Kidney (tissue), 14 donors: ENCODE results near the gene SGO1. TPM values are rescaled to one million over a fixed set of nuclear protein-coding genes. Genes with fewer than 3 reads are reported as not detected.
A peak's percentile ranks its signal among the peaks of the same experiment; 100 is the strongest.

ENCODE experiments used
- DNase-seq, 5 donors: peaks; one replicate each; pipeline ENCODE4 v3.0.0-alpha.2; 2013 to 2020
- FAIRE-seq: peaks from 2 replicates; lab custom pipeline; 2012; peaks lifted over from hg19 to GRCh38; lab: Jason Lieb, UNC
- H3K27ac ChIP-seq, 2 donors: one replicate each; pipeline ENCODE4 v1.7.0; 2013; ENCODE audit warnings: low read depth in 2 of 2, low read length in 2 of 2, inconsistent platforms in 1 of 2
- H3K27me3 ChIP-seq: one replicate; pipeline ENCODE4 v1.7.1; 2013; ENCODE audit warnings: low read length, inconsistent platforms; ENCODE audit not compliant: control insufficient read depth, insufficient read depth
- H3K36me3 ChIP-seq, 3 donors: one replicate each; pipeline versions ENCODE4 v1.7.0 to v1.7.1; 2013; ENCODE audit warnings: low read length in 3 of 3, control low read depth in 1 of 3, inconsistent platforms in 1 of 3; ENCODE audit not compliant: insufficient read depth in 3 of 3, control insufficient read depth in 2 of 3
- H3K4me1 ChIP-seq, 3 donors: one replicate each; pipeline versions ENCODE4 v1.7.0 to v1.7.1; 2013; ENCODE audit warnings: low read length in 3 of 3, inconsistent platforms in 1 of 3, low read depth in 1 of 3; ENCODE audit not compliant: control insufficient read depth in 2 of 3, insufficient read depth in 2 of 3
- H3K4me3 ChIP-seq, 3 donors: one replicate each; pipeline versions ENCODE4 v1.7.0 to v1.8.1; 2013; ENCODE audit warnings: low read length in 3 of 3, control low read depth in 1 of 3, inconsistent platforms in 1 of 3
- H3K9ac ChIP-seq, 3 donors: one replicate each; pipeline versions ENCODE4 v1.7.0 to v1.7.1; 2013; ENCODE audit warnings: low read length in 3 of 3, control low read depth in 1 of 3, inconsistent platforms in 1 of 3
- H3K9me3 ChIP-seq, 3 donors: one replicate each; pipeline versions ENCODE4 v1.7.0 to v1.7.1; 2013; ENCODE audit warnings: low read length in 3 of 3, control low read depth in 1 of 3, inconsistent platforms in 1 of 3; ENCODE audit not compliant: control insufficient read depth in 2 of 3, insufficient read depth in 1 of 3
- CTCF ChIP-seq: IDR thresholded peaks from 3 replicates; pipeline ENCODE4 v1.5.1; 2012; ENCODE audit warnings: mild to moderate bottlenecking, moderate library complexity, borderline replicate concordance; ENCODE audit not compliant: insufficient read depth; ENCODE audit errors: extremely low read depth
- intact Hi-C: fragments of 100-400 bp; cut with DNase I; formaldehyde crosslinking; loops from one replicate; pipeline ENCODE4 v1.11.1; 2022
- polyA plus RNA-seq: library from polyadenylated mRNA; stranded (reverse); fragments of 350-450 nt; fragmentation: Illumina TruSeq; extraction: RNeasy Lipid Tissue Mini Kit (QIAGEN cat#74804); gene quantifications from one replicate; pipeline ENCODE4 v1.2.3, GENCODE V29; 2014; ENCODE audit warnings: low read depth, low replicate concordance; ENCODE audit not compliant: insufficient read depth
- total RNA-seq: library from RNA; stranded (reverse); fragmentation: NEBNext Ultra II Directional; extraction: Animal tissue kit (Norgen Biotek cat#: 25700); gene quantifications from one replicate; pipeline ENCODE4 v1.2.1, GENCODE V29; 2021
- donor health status: control.
- donor health status: control.
- donor health status: control.
- donor health status: control.
- donor health status: control.
- donor health status: DM: yes; HTN: yes; CAD: no.
- donor health status: Normal renal cell carcinoma (clear cell type).

The SGO1 gene
- total and polyA plus RNA-seq, 2 donors from 2014 or later, result 0.37 to 0.72 TPM

DNA sequence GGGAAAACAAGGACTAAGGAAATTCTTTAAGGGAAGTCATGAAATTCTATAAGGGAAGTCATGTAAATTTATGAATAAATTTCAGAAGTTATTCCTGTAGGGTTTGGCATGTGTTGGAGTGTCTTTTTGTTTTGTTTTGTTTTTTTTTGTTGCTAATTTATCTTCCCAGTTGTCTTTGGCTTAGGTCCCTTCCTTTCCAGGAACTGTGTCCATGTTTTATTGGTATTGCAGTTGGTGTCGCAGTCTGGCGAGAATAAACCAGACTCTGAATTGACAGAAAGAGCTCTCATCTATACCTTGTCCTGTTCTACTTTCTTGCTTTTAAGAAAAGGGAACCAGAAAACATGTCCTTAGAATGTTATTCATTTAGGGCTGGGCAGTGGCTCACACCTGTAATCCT is 57.6 kb downstream of the SGO1 start:
- H3K36me3 ChIP-seq, result peaks cover 0 to 2% (median 0%) of the 10 kb centered on the region in 3 donors
- no peaks in the 10 kb centered on the region for H3K27me3 ChIP-seq
- H3K4me1 ChIP-seq, result peaks cover 0 to 2% (median 0%) of the 10 kb centered on the region in 3 donors
- no peak overlapping the region for H3K4me3 ChIP-seq
- H3K9ac ChIP-seq, result no peak overlapping the region
- no peaks in the 10 kb centered on the region for H3K9me3 ChIP-seq
- DNase-seq (peak in 2 of 5 donors; percentile 29 to 50), FAIRE-seq (no peak)
- intact Hi-C loops, result no loop called here
- TF ChIP-seq CTCF, result no peak
- H3K27ac ChIP-seq, result no peak overlapping the region

DNA sequence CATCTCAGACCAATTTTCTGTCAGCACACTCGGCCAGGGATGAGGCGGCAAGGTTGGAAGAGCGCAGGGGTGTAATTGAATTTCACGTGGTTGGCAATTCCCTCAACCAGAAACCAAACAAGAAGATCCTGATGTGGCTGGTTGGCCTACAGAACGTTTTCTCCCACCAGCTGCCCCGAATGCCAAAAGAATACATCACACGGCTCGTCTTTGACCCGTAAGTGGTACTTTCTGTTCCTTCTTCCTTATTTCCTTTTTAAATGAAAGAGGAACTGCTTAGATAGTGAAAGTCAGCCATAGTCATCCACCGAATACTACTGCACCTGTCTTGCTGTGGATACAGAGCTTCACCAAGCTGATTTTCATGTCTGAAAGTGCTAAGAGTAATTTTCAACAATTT is 60.1 kb downstream of the SGO1 start:
- intact Hi-C loops, result no loop called here
- FAIRE-seq, result no peak
- H3K9ac ChIP-seq, result no peak overlapping the region

DNA sequence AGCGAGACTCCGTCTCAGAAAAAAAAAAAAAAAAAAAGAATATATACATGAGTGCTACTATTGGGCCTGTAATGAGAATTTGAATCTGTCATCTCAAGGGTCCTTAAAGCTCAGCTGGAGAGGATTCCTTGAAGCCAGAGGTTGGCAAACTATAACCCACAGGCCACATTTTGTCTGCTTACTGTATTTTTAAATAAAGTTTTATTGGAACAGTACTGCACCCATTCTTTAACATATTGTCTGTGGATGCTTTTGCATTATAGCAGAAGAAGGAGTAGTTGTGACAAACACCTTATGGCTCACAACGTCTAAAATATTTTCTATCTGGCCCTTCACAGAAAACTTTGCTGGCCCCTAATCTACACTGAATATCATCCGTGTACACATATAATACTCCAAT is 60.7 kb downstream of the SGO1 start:
- intact Hi-C loops, result no loop called here
- H3K4me1 ChIP-seq, result peaks cover 0 to 2% (median 0%) of the 10 kb centered on the region in 3 donors
- H3K9ac ChIP-seq, result no peak overlapping the region
- H3K27ac ChIP-seq, result no peak overlapping the region
- no peak for DNase-seq
- no peak for FAIRE-seq
- no peak for TF ChIP-seq CTCF
- H3K9me3 ChIP-seq, result no peaks in the 10 kb centered on the region
- no peaks in the 10 kb centered on the region for H3K27me3 ChIP-seq
- no peak overlapping the region for H3K4me3 ChIP-seq
- peaks cover 0 to 12% (median 0%) of the 10 kb centered on the region in 3 donors for H3K36me3 ChIP-seq

More for the DNA sequence above, 60.1 kb downstream of the SGO1 start:
- TF ChIP-seq CTCF, result no peak
- H3K27ac ChIP-seq, result no peak overlapping the region
- H3K4me1 ChIP-seq, result peaks cover 0 to 2% (median 0%) of the 10 kb centered on the region in 3 donors
- peaks cover 0 to 9% (median 0%) of the 10 kb centered on the region in 3 donors for H3K36me3 ChIP-seq
- no peaks in the 10 kb centered on the region for H3K27me3 ChIP-seq
- no peak for DNase-seq
- no peaks in the 10 kb centered on the region for H3K9me3 ChIP-seq
- H3K4me3 ChIP-seq, result no peak overlapping the region

DNA sequence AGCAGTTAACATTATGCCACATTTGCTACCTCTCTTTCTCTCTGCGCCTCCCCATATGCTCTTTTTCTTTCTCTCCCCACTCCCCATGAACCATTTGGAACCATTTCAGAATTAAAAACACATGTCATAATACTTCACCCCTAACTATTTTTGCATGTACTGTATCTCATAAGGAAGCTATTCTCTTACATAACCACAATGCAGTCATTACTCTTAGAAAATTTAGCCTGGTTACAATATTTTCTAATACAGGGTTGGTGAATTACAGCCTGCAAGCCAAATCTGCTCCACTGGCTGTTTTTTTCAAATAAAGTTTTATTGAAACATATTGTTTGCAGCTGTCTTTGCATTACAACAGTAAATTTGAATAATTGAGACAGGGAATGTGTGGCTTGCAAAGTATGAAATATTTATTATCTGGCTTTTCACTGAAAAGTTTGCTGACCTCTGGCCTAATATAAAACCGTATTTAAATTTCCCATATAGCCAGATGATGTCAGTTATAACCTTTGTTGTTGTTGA is 62.8 kb downstream of the SGO1 start:
- H3K4me3 ChIP-seq, result no peak overlapping the region
- intact Hi-C loops, result no loop called here
- TF ChIP-seq CTCF, result no peak
- FAIRE-seq (no peak), DNase-seq (no peak)
- H3K27ac ChIP-seq, result no peak overlapping the region
- H3K9me3 ChIP-seq, result no peaks in the 10 kb centered on the region
- no peak overlapping the region for H3K9ac ChIP-seq
- peaks cover 0 to 2% (median 0%) of the 10 kb centered on the region in 3 donors for H3K4me1 ChIP-seq
- H3K27me3 ChIP-seq, result no peaks in the 10 kb centered on the region
- peaks cover 0 to 18% (median 0%) of the 10 kb centered on the region in 3 donors for H3K36me3 ChIP-seq
